GM23338 (cell line): ENCODE measurements around the gene VAV3.

Source experiments
- POLR2AphosphoS5 ChIP-seq: IDR thresholded peaks from 2 replicates; pipeline ENCODE4 v1.6.1; 2016; ENCODE audit warnings: antibody characterized with exemption, low read depth
- ZNF331 ChIP-seq: fragments of 250-450 bp; sonication (Bioruptor Pico); IDR thresholded peaks from 2 replicates; pipeline ENCODE4 v1.5.0; 2020; ENCODE audit warnings: low read depth, mild to moderate bottlenecking, moderate library complexity
- TF ChIP-seq, protein P1 (sequence below), 2 experiments: fragments of 200-600 bp in 1 of 2; sonication (generic) in 1 of 2; conservative IDR thresholded peaks; 2 replicates each; pipeline versions ENCODE4 v1.5.1 to v1.6.1; 2016 to 2017; ENCODE audit warnings: antibody characterized with exemption in 2 of 2, low read depth in 2 of 2, mild to moderate bottlenecking in 2 of 2, moderate library complexity in 1 of 2

DNA sequence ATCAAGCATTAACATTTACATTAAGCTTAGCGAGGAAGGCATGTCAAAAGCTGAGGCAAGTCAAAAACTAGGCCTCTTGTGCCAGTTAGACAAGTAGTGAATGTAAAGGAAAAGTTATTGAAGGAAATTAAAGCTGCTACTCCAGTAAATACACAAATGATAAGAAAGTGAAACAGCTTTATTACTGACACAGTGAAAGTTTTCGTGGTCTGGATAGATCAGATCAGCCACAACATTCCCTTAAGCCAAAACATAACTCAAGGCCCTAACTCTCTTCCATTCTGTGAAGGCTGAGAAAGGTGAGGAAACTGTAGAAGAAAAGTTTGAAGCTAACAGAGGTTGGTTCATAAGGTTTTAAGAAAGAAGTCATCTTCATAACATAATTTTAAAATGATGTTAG is 131.9 kb downstream of the VAV3 start:
- TF ChIP-seq POLR2AphosphoS5 (no peak), ZNF331 (CRISPR knock-in tag) (no peak)
- TF ChIP-seq, protein P1, sequence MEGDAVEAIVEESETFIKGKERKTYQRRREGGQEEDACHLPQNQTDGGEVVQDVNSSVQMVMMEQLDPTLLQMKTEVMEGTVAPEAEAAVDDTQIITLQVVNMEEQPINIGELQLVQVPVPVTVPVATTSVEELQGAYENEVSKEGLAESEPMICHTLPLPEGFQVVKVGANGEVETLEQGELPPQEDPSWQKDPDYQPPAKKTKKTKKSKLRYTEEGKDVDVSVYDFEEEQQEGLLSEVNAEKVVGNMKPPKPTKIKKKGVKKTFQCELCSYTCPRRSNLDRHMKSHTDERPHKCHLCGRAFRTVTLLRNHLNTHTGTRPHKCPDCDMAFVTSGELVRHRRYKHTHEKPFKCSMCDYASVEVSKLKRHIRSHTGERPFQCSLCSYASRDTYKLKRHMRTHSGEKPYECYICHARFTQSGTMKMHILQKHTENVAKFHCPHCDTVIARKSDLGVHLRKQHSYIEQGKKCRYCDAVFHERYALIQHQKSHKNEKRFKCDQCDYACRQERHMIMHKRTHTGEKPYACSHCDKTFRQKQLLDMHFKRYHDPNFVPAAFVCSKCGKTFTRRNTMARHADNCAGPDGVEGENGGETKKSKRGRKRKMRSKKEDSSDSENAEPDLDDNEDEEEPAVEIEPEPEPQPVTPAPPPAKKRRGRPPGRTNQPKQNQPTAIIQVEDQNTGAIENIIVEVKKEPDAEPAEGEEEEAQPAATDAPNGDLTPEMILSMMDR (conservative IDR thresholded peaks at IDR 0.05; ENCODE audit: low read depth in 2 of 2): no peak
